A549 (cell line): ENCODE results near the gene PIGO. TPM values are rescaled to one million over a fixed set of nuclear protein-coding genes. Genes with fewer than 3 reads are reported as not detected.

Experiments used
- ATAC-seq, 2 experiments: fragments of 200-7000 bp in 1 of 2; fragments of >200 bp in 1 of 2; cut with Nextera tagmentation in 1 of 2; cut with Tn5 transposase in 1 of 2; 3 replicates each; pipeline versions ENCODE4 v1.8.0 to v1.9.1; 2018 to 2020; ENCODE audit warnings: mild to moderate bottlenecking in 1 of 2, moderate library complexity in 1 of 2
- CTCF ChIA-PET: fragments of 300-600 bp; sonication (Branson Sonifier 250); formaldehyde crosslinking; extraction: SDS; loops from one replicate; lab custom pipeline; 2021; ENCODE audit warnings: antibody characterized with exemption, inconsistent platforms; lab: Yijun Ruan, JAX
- POLR2A ChIA-PET: fragments of 350-600 bp; formaldehyde crosslinking; extraction: SDS; loops from one replicate; lab custom pipeline; 2021; ENCODE audit warnings: antibody characterized with exemption, inconsistent platforms; lab: Yijun Ruan, JAX
- DNase-seq, 2 experiments: peaks; one replicate each; pipeline versions ENCODE4 v3.0.0 to v3.0.0-alpha.2; 2011 to 2016; ENCODE audit warnings: low read depth in 1 of 2, low spot score in 1 of 2
- FAIRE-seq: peaks from 2 replicates; lab custom pipeline; 2011; peaks lifted over from hg19 to GRCh38; lab: Jason Lieb, UNC
- H3K27ac ChIP-seq, 2 experiments: fragments of >200 bp; sonication (Bioruptor Twin); formaldehyde crosslinking; 3 replicates each; pipeline ENCODE4 v1.5.1; 2016 to 2017
- H3K4me1 ChIP-seq: fragments of >200 bp; sonication (Bioruptor Twin); formaldehyde crosslinking; 3 replicates; pipeline ENCODE4 v1.6.1; 2016
- H3K4me2 ChIP-seq: fragments of >200 bp; sonication (Bioruptor Twin); formaldehyde crosslinking; 3 replicates; pipeline ENCODE4 v1.6.1; 2016
- H3K4me3 ChIP-seq: fragments of >200 bp; sonication (Bioruptor Twin); formaldehyde crosslinking; 3 replicates; pipeline ENCODE4 v1.5.1; 2016
- H3K9me3 ChIP-seq: fragments of >200 bp; sonication (Bioruptor Twin); formaldehyde crosslinking; 3 replicates; pipeline ENCODE4 v1.6.1; 2016
- BCL3 ChIP-seq: fragments of >200 bp; sonication (Bioruptor Twin); formaldehyde crosslinking; IDR thresholded peaks from 3 replicates; pipeline ENCODE4 v1.6.1; 2016
- CBX2 ChIP-seq: fragments of 200-600 bp; sonication (generic); IDR thresholded peaks from 2 replicates; pipeline ENCODE4 v1.6.1; 2016; ENCODE audit warnings: low read depth, mild to moderate bottlenecking, borderline replicate concordance
- CHD2 ChIP-seq: fragments of 150-350 bp; IDR thresholded peaks from 2 replicates; pipeline ENCODE4 v1.6.1; 2014; ENCODE audit warnings: low read length; ENCODE audit not compliant: partially characterized antibody
- CHD4 ChIP-seq: fragments of 200-600 bp; sonication (generic); IDR thresholded peaks from 2 replicates; pipeline ENCODE4 v1.6.1; 2016; ENCODE audit warnings: antibody characterized with exemption, mild to moderate bottlenecking, borderline replicate concordance
- E2F6 ChIP-seq: IDR thresholded peaks from 2 replicates; pipeline ENCODE4 v1.6.1; 2012; ENCODE audit warnings: low read depth, borderline replicate concordance
- FOSB ChIP-seq: fragments of 250-450 bp; sonication (Bioruptor Pico); IDR thresholded peaks from 2 replicates; pipeline ENCODE4 v1.5.0; 2020; ENCODE audit warnings: mild to moderate bottlenecking, moderate library complexity
- HMGXB4 ChIP-seq: fragments of 250-450 bp; sonication (Bioruptor Pico); IDR thresholded peaks from 2 replicates; pipeline ENCODE4 v1.5.0; 2021; ENCODE audit warnings: mild to moderate bottlenecking, moderate library complexity, borderline replicate concordance
- HOXA7 ChIP-seq: fragments of 250-450 bp; sonication (Bioruptor Pico); IDR thresholded peaks from 2 replicates; pipeline ENCODE4 v1.5.0; 2020; ENCODE audit warnings: mild to moderate bottlenecking, moderate library complexity
- HOXB13 ChIP-seq: fragments of 250-450 bp; sonication (Bioruptor Pico); IDR thresholded peaks from 2 replicates; pipeline ENCODE4 v1.5.0; 2020; ENCODE audit warnings: low read depth, mild to moderate bottlenecking, moderate library complexity
- KDM5A ChIP-seq: fragments of 200-600 bp; sonication (generic); IDR thresholded peaks from 2 replicates; pipeline ENCODE4 v1.6.1; 2016; ENCODE audit warnings: antibody characterized with exemption, mild to moderate bottlenecking
- MAFK ChIP-seq: fragments of 450-650 bp; IDR thresholded peaks from 2 replicates; pipeline ENCODE4 v1.6.1; 2014; ENCODE audit not compliant: partially characterized antibody
- MAX ChIP-seq: IDR thresholded peaks from 2 replicates; pipeline ENCODE4 v1.6.1; 2012
- MAZ ChIP-seq: fragments of 150-350 bp; IDR thresholded peaks from 2 replicates; pipeline ENCODE4 v1.6.1; 2014; ENCODE audit warnings: antibody characterized with exemption, low read depth, low read length, borderline replicate concordance
- NFE2L2 ChIP-seq: fragments of 150-350 bp; conservative IDR thresholded peaks from 2 replicates; pipeline ENCODE4 v1.6.1; 2014; ENCODE audit warnings: low read length
- NR3C1 ChIP-seq: fragments of >200 bp; sonication (Bioruptor Twin); formaldehyde crosslinking; IDR thresholded peaks from 3 replicates; pipeline ENCODE4 v1.6.1; 2017
- PHF8 ChIP-seq: fragments of 200-600 bp; sonication (generic); IDR thresholded peaks from 2 replicates; pipeline ENCODE4 v1.6.1; 2016; ENCODE audit warnings: low read depth, mild to moderate bottlenecking, antibody characterized with exemption, moderate library complexity, borderline replicate concordance
- POLR2A ChIP-seq: IDR thresholded peaks from 2 replicates; pipeline ENCODE4 v1.6.1; 2012; ENCODE audit warnings: mild to moderate bottlenecking, low read length
- RARB ChIP-seq: fragments of 250-450 bp; sonication (Bioruptor Pico); IDR thresholded peaks from 2 replicates; pipeline ENCODE4 v1.8.0; 2021; ENCODE audit warnings: mild to moderate bottlenecking, moderate library complexity
- RCOR1 ChIP-seq: fragments of 150-350 bp; IDR thresholded peaks from 2 replicates; pipeline ENCODE4 v1.6.1; 2014; ENCODE audit warnings: antibody characterized with exemption, low read length, low read depth
- SREBF2 ChIP-seq: fragments of 450-650 bp; IDR thresholded peaks from 2 replicates; pipeline ENCODE4 v1.6.1; 2014; ENCODE audit warnings: mild to moderate bottlenecking, moderate library complexity
- TP53 ChIP-seq: fragments of 250-450 bp; sonication (Bioruptor Pico); IDR thresholded peaks from 2 replicates; pipeline ENCODE4 v1.5.0; 2021; ENCODE audit warnings: mild to moderate bottlenecking, moderate library complexity
- USF2 ChIP-seq: fragments of 450-650 bp; IDR thresholded peaks from 2 replicates; pipeline ENCODE4 v1.6.1; 2014; ENCODE audit warnings: antibody characterized with exemption
- ZC3H11A ChIP-seq: fragments of 450-650 bp; IDR thresholded peaks from 2 replicates; pipeline ENCODE4 v1.6.1; 2014; ENCODE audit warnings: antibody characterized with exemption, mild to moderate bottlenecking
- ZFP36 ChIP-seq: fragments of 450-650 bp; IDR thresholded peaks from 2 replicates; pipeline ENCODE4 v1.6.1; 2014; ENCODE audit warnings: borderline replicate concordance; ENCODE audit not compliant: partially characterized antibody
- ZNF302 ChIP-seq: fragments of 250-450 bp; sonication (Bioruptor Pico); IDR thresholded peaks from 2 replicates; pipeline ENCODE4 v1.9.0; 2021; ENCODE audit warnings: inconsistent platforms, mild to moderate bottlenecking, moderate library complexity
- ZSCAN20 ChIP-seq: fragments of 250-450 bp; sonication (Bioruptor Pico); IDR thresholded peaks from 2 replicates; pipeline ENCODE4 v1.8.0; 2022; ENCODE audit warnings: mild to moderate bottlenecking, moderate library complexity
- WGBS: methylation state at CpG from one replicate; pipeline ENCODE4 v1.1.6; 2017; ENCODE audit errors: missing lambda C conversion rate; 5-methylcytosine and 5-hydroxymethylcytosine counted together
- polyA plus RNA-seq, 4 experiments: library from polyadenylated mRNA; depleted of rRNA in 3 of 4; stranded (reverse); fragments of >200 nt; fragmentation: RNase III in 1 of 4; extraction: RNeasy Plus Mini Kit Qiagen cat#74134 plus additional on column Dnase treatment in 1 of 4; gene quantifications; 2 replicates in 3 of 4; 3 replicates in 1 of 4; pipeline ENCODE4 v1.2.3, GENCODE V29; 2011 to 2017

PIGO gene
- polyA plus RNA-seq, 2 of the 4 experiments (the other 2 are of a cell fraction) = 47.0 to 50.4 TPM

- no peaks in the 10 kb centered on the region for H3K4me1 ChIP-seq
- DNase-seq (no peak), ATAC-seq (no peak), FAIRE-seq (no peak)
- H3K9me3 ChIP-seq = no peaks in the 10 kb centered on the region
- POLR2A ChIA-PET = interaction anchor here (1.0 kb wide), 1 partner anchor 9 kb away, joined by 13 read pairs; the partner anchor contains the start of gene FANCG
- H3K4me2 ChIP-seq = no peak overlapping the region
- WGBS = 88% methylated on average over 2 of the region's 2 CpGs
- no peak overlapping the region for H3K4me3 ChIP-seq
- TF ChIP-seq ZC3H11A = no peak
- no peak for TF ChIP-seq USF2
- CTCF ChIA-PET = no interaction called here
- no peak overlapping the region for H3K27ac ChIP-seq
Measured at GRCh38 chr9:35089434-35089833, 7.0 kb downstream of the PIGO start.

- FAIRE-seq = no peak
- WGBS = 85% methylated on average over 2 of the region's 2 CpGs
- ATAC-seq = no peak
- H3K9me3 ChIP-seq = no peaks in the 10 kb centered on the region
- H3K4me1 ChIP-seq = 0 out of 3 replicates have a peak, but pooled peaks cover 5% of the 10 kb centered on the region
- no peak for TF ChIP-seq HOXB13 (CRISPR knock-in tag)
- no peak for TF ChIP-seq BCL3
- TF ChIP-seq MAFK = no peak
- no peak for TF ChIP-seq RARB
- no peak for TF ChIP-seq ZFP36
- no peak for TF ChIP-seq CHD2
- TF ChIP-seq CHD4 = no peak
- no peak for TF ChIP-seq ZSCAN20
- TF ChIP-seq KDM5A = no peak
- no peak for TF ChIP-seq POLR2A
- no peak for TF ChIP-seq NR3C1
- no peak for TF ChIP-seq MAZ
- no peak for TF ChIP-seq HOXA7 (CRISPR knock-in tag)
- TF ChIP-seq TP53 = no peak
- no peak for TF ChIP-seq HMGXB4 (CRISPR knock-in tag)
- no peak for TF ChIP-seq PHF8
- no peak overlapping the region for H3K4me3 ChIP-seq
- ChIA-PET CTCF (interaction anchor here (1.0 to 1.2 kb wide), 2 partner anchors 10 to 325 kb away, joined by 3 read pairs; no protein-coding TSS in a partner anchor), POLR2A (no interaction called here)
- no peak overlapping the region for H3K4me2 ChIP-seq
- DNase-seq = no peak
- no peak overlapping the region for H3K27ac ChIP-seq
Measured at GRCh38 chr9:35085078-35085477, 11.3 kb downstream of the PIGO start.

- DNase-seq = peak; percentile 94 to 95
- Histone ChIP-seq H3K27ac (peak within 1 kb of the TSS; percentile 86 to 96), H3K4me2 (peak within 1 kb of the TSS; percentile 96), H3K4me3 (peak within 1 kb of the TSS; percentile 71), H3K4me1 (peaks cover 14% of the 10 kb centered on the region; the same call in 2 of the 3 replicates), H3K9me3 (no peaks in the 10 kb centered on the region)
- ChIA-PET CTCF (interaction anchor here (0.5 to 7.7 kb wide), 10 partner anchors 8 to 657 kb away, joined by 3 to 99 read pairs (median 9); partner anchors contain the start of genes PIGO, STOML2 and VCP), POLR2A (interaction anchor here (0.6 to 3.7 kb wide), 21 partner anchors 8 to 669 kb away, joined by 3 to 63 read pairs (median 5); partner anchors contain the start of genes ATOSB, CCDC107, CREB3 and DNAJB5)
- 0% methylated on average over 26 of the region's 67 CpGs for WGBS
- peak; percentile 49 for FAIRE-seq
- ATAC-seq = peak; percentile 96
- TF ChIP-seq CBX2 = no peak
- TF ChIP-seq KDM5A = 0 out of 2 replicates have a peak, but pooled peaks have one; percentile 21
- peak; percentile 78 for TF ChIP-seq MAX
- TF ChIP-seq CHD2 = peak; percentile 34
- TF ChIP-seq RCOR1 = no peak
- TF ChIP-seq SREBF2 = no peak
- TF ChIP-seq E2F6 = peak; percentile 87; the same call in 1 of the 2 replicates
- no peak for TF ChIP-seq CHD4
- no peak for TF ChIP-seq NFE2L2
- no peak for TF ChIP-seq ZNF302
- peak; percentile 88 for TF ChIP-seq POLR2A
- TF ChIP-seq FOSB (CRISPR knock-in tag) = no peak
Measured at GRCh38 chr9:35079426-35080341, 16.7 kb downstream of the PIGO start, which contains the start of gene FANCG. FANCG (minus strand) TSS chr9:35079942; CDS start chr9:35079524, 418 bp downstream.
